GM12878 (cell line): ENCODE data around the gene ABCA10. TPM values are rescaled to one million over a fixed set of nuclear protein-coding genes. Genes with fewer than 3 reads are reported as not detected.

Experiments used
- ATAC-seq: fragments of 200-7000 bp; cut with Tn5 transposase; 3 replicates; pipeline ENCODE4 v1.9.1; 2020; ENCODE audit warnings: mild to moderate bottlenecking, moderate library complexity
- BruUV-seq: library from RNA; stranded (reverse); fragments of 400-500 nt; replicated peaks from 2 replicates; lab custom pipeline; 2021; lab: Mats Ljungman, UMichigan
- CTCF ChIA-PET: fragments of 300-600 bp; sonication (Branson Sonifier 250); formaldehyde crosslinking; extraction: SDS; loops from one replicate; lab custom pipeline; 2021; ENCODE audit warnings: inconsistent platforms; lab: Yijun Ruan, JAX
- POLR2A ChIA-PET: fragments of 350-600 bp; formaldehyde crosslinking; extraction: SDS; loops from one replicate; lab custom pipeline; 2021; ENCODE audit warnings: inconsistent platforms; lab: Charles Lee
- RAD21 ChIA-PET: fragments of 300-600 bp; sonication (Branson Sonifier 250); formaldehyde crosslinking; loops from one replicate; lab custom pipeline; 2023; ENCODE audit warnings: antibody characterized with exemption; ENCODE audit not compliant: unreplicated experiment; lab: Charles Lee
- SMC1A ChIA-PET: fragments of 300-600 bp; sonication (Branson Sonifier 250); formaldehyde crosslinking; loops from one replicate; lab custom pipeline; 2023; ENCODE audit not compliant: unreplicated experiment, uncharacterized antibody; lab: Charles Lee
- DNase-seq: peaks from one replicate; pipeline ENCODE4 v3.0.0-alpha.2; 2011; ENCODE audit warnings: low read depth, low spot score
- FAIRE-seq: peaks from 3 replicates; lab custom pipeline; 2011; peaks lifted over from hg19 to GRCh38; lab: Jason Lieb, UNC
- H2AFZ ChIP-seq: 2 replicates; pipeline ENCODE4 v1.6.0; 2011; ENCODE audit warnings: low read depth, low read length, control low read depth; ENCODE audit not compliant: control insufficient read depth
- H3K27ac ChIP-seq: 2 replicates; pipeline ENCODE4 v1.5.1; 2011; ENCODE audit warnings: control low read depth; ENCODE audit not compliant: control insufficient read depth, insufficient read depth
- H3K27me3 ChIP-seq, 2 experiments: replicated peaks in 1 of 2; 2 replicates each; pipeline versions ENCODE4 v1.6.0 to v1.6.1; 2011; ENCODE audit warnings: low read length in 1 of 2; ENCODE audit not compliant: control insufficient read depth in 2 of 2, insufficient read depth in 2 of 2
- H3K36me3 ChIP-seq, 2 experiments: 2 replicates each; pipeline ENCODE4 v1.5.1; 2011; ENCODE audit warnings: low read length in 1 of 2; ENCODE audit not compliant: control insufficient read depth in 2 of 2, insufficient read depth in 2 of 2
- H3K4me1 ChIP-seq: 2 replicates; pipeline ENCODE4 v1.6.1; 2011; ENCODE audit warnings: mild to moderate bottlenecking, low read length, moderate library complexity, mixed read lengths; ENCODE audit not compliant: control insufficient read depth, insufficient read depth
- H3K4me2 ChIP-seq: 2 replicates; pipeline ENCODE4 v1.6.0; 2011; ENCODE audit warnings: control low read depth; ENCODE audit not compliant: control insufficient read depth, insufficient read depth
- H3K4me3 ChIP-seq: fragments of 200-600 bp; sonication (generic); 2 replicates; pipeline ENCODE4 v1.5.1; 2016
- H3K79me2 ChIP-seq: 2 replicates; pipeline ENCODE4 v1.6.0; 2011; ENCODE audit warnings: low read length; ENCODE audit not compliant: control insufficient read depth, insufficient read depth
- H3K9ac ChIP-seq: 2 replicates; pipeline ENCODE4 v1.8.0; 2011; ENCODE audit warnings: low read length, control low read depth, mixed read lengths; ENCODE audit not compliant: control insufficient read depth, insufficient read depth
- H3K9me3 ChIP-seq: replicated peaks from 3 replicates; pipeline ENCODE4 v1.5.1; 2011; ENCODE audit warnings: mild to moderate bottlenecking, low read length; ENCODE audit not compliant: control insufficient read depth, insufficient read depth
- H4K20me1 ChIP-seq: 2 replicates; pipeline ENCODE4 v1.6.0; 2011; ENCODE audit not compliant: control insufficient read depth, insufficient read depth
- CBX3 ChIP-seq: fragments of 200-600 bp; sonication (generic); IDR thresholded peaks from 2 replicates; pipeline ENCODE4 v1.6.1; 2016; ENCODE audit warnings: low read depth, borderline replicate concordance
- JUND ChIP-seq: IDR thresholded peaks from 2 replicates; pipeline ENCODE4 v1.6.1; 2012; ENCODE audit warnings: low read depth, mild to moderate bottlenecking, low read length, improper control_type of control experiment, moderate library complexity
- MEF2B ChIP-seq: fragments of 450-650 bp; IDR thresholded peaks from 2 replicates; pipeline ENCODE4 v1.6.1; 2018; ENCODE audit warnings: mild to moderate bottlenecking, moderate library complexity; ENCODE audit not compliant: partially characterized antibody, poor library complexity, severe bottlenecking
- TARDBP ChIP-seq: IDR thresholded peaks from 2 replicates; pipeline ENCODE4 v1.6.1; 2016; ENCODE audit warnings: borderline replicate concordance
- WGBS: methylation state at CpG from one replicate; pipeline ENCODE4 v1.1.6; 2016; ENCODE audit warnings: low lambda C conversion rate; ENCODE audit not compliant: insufficient replicate concordance, insufficient coverage; ENCODE audit errors: missing lambda C conversion rate; 5-methylcytosine and 5-hydroxymethylcytosine counted together
- in situ Hi-C: fragments of 300-500 bp; cut with MboI; formaldehyde crosslinking; loops from 9 replicates; pipeline ENCODE4 v1.14.3; 2018; ENCODE audit warnings: mixed read lengths
- intact Hi-C: fragments of 100-400 bp; cut with micrococcal nuclease; formaldehyde crosslinking; loops from one replicate; pipeline ENCODE4 v1.14.2; 2022; ENCODE audit not compliant: unreplicated experiment
- polyA plus RNA-seq, 11 experiments: library from polyadenylated mRNA; depleted of rRNA in 4 of 11; unstranded in 6 of 11; stranded (reverse) in 5 of 11; fragments of >200 nt; fragmentation: Nextera tagmentation in 4 of 11; fragmentation: Illumina TruSeq in 1 of 11; extraction: Ambion mirVana in 4 of 11; extraction: Trizol in 1 of 11; gene quantifications; 1 replicate in 1 of 11; 2 replicates in 10 of 11; pipeline versions ENCODE4 v1.2.1 to v1.2.3, GENCODE V29; 2011 to 2016; ENCODE audit warnings: inconsistent platforms in 2 of 11, missing spikeins in 2 of 11, low read depth in 1 of 11
- total RNA-seq, 4 experiments: library from RNA; depleted of rRNA in 3 of 4; stranded (reverse); fragments of >200 nt in 3 of 4; fragmentation: Illumina TruSeq in 1 of 4; extraction: Trizol in 1 of 4; gene quantifications; 2 replicates each; pipeline versions ENCODE4 v1.2.1 to v1.2.3, GENCODE V29; 2013 to 2021
- TF ChIP-seq, protein P1 (sequence below): fragments of 450-650 bp; IDR thresholded peaks from 2 replicates; pipeline ENCODE4 v1.6.1; 2018; ENCODE audit warnings: mild to moderate bottlenecking, low read depth, moderate library complexity; ENCODE audit not compliant: partially characterized antibody

ABCA10 gene
- total and polyA plus RNA-seq, 10 of the 15 experiments (the other 5 are each of a cell fraction or from before 2014, with no cell fraction given) = 0.33 to 3.0 (median 0.83) TPM

- ChIA-PET RAD21 (interaction anchor here (1.0 kb wide), 1 partner anchor 62 kb away, joined by 4 read pairs; no protein-coding TSS in a partner anchor), CTCF (no interaction called here), SMC1A (interaction anchor here (0.7 to 3.5 kb wide), 6 partner anchors 8 to 385 kb away, joined by 3 to 12 read pairs (median 4); no protein-coding TSS in a partner anchor)
- no peak overlapping the region for H3K9ac ChIP-seq
- H3K4me3 ChIP-seq = no peak overlapping the region
- no peaks in the 10 kb centered on the region for H3K4me1 ChIP-seq
- H2AFZ ChIP-seq = peak overlapping the region; percentile 12; the same call in 1 of the 2 replicates
- no peak overlapping the region for H3K27ac ChIP-seq
- DNase-seq (no peak), FAIRE-seq (no peak)
- no peaks in the 10 kb centered on the region for H3K27me3 ChIP-seq
- no peaks in the 10 kb centered on the region for H4K20me1 ChIP-seq
- in situ Hi-C loops = no loop called here
- WGBS = 47% methylated on average over 4 of the region's 4 CpGs
- no peak overlapping the region for H3K4me2 ChIP-seq
- TF ChIP-seq JUND (no peak), TARDBP (no peak), MEF2B (peak; percentile 71), CBX3 (no peak)
- TF ChIP-seq, protein P1, sequence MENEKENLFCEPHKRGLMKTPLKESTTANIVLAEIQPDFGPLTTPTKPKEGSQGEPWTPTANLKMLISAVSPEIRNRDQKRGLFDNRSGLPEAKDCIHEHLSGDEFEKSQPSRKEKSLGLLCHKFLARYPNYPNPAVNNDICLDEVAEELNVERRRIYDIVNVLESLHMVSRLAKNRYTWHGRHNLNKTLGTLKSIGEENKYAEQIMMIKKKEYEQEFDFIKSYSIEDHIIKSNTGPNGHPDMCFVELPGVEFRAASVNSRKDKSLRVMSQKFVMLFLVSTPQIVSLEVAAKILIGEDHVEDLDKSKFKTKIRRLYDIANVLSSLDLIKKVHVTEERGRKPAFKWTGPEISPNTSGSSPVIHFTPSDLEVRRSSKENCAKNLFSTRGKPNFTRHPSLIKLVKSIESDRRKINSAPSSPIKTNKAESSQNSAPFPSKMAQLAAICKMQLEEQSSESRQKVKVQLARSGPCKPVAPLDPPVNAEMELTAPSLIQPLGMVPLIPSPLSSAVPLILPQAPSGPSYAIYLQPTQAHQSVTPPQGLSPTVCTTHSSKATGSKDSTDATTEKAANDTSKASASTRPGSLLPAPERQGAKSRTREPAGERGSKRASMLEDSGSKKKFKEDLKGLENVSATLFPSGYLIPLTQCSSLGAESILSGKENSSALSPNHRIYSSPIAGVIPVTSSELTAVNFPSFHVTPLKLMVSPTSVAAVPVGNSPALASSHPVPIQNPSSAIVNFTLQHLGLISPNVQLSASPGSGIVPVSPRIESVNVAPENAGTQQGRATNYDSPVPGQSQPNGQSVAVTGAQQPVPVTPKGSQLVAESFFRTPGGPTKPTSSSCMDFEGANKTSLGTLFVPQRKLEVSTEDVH = no peak
- TF ChIP-seq, all 136 proteins: peak for 1
- peak; percentile 78 for ATAC-seq
- Histone ChIP-seq H3K9me3 (no peaks in the 10 kb centered on the region), H3K79me2 (no peaks in the 10 kb centered on the region), H3K36me3 (no peaks in the 10 kb centered on the region)
- no TSS peak for BruUV-seq
- intact Hi-C loops = no loop called here
- POLR2A ChIA-PET = no interaction called here
These were observed 49.2 kb downstream of the ABCA10 start for GRCh38 chr17:69179227-69179952.
